Smooth muscle cell (in vitro differentiated cells): Measurements from ENCODE around the gene ARID1B. TPM values are rescaled to one million over a fixed set of nuclear protein-coding genes. Genes with fewer than 3 reads are reported as not detected.

Experiments
- DNase-seq: peaks from one replicate; lab custom pipeline; 2025; ENCODE audit not compliant: unreplicated experiment; lab: John Stamatoyannopoulos, UW
- H2AFZ ChIP-seq: fragments of 200-600 bp; sonication (generic); 2 replicates; pipeline ENCODE4 v1.6.0; 2016; ENCODE audit warnings: antibody characterized with exemption, low read depth, mild to moderate bottlenecking
- H3F3A ChIP-seq: fragments of 200-600 bp; sonication (generic); 2 replicates; pipeline ENCODE4 v1.6.0; 2017; ENCODE audit warnings: antibody characterized with exemption, low read depth
- H3K27ac ChIP-seq: fragments of 200-600 bp; sonication (generic); 2 replicates; pipeline ENCODE4 v1.5.1; 2016; ENCODE audit warnings: low read depth, mild to moderate bottlenecking
- H3K27me3 ChIP-seq: fragments of 200-600 bp; sonication (generic); 2 replicates; pipeline ENCODE4 v1.6.1; 2016; ENCODE audit warnings: low read depth, mild to moderate bottlenecking
- H3K36me3 ChIP-seq: fragments of 200-600 bp; sonication (generic); 2 replicates; pipeline ENCODE4 v1.5.1; 2016; ENCODE audit warnings: low read depth
- H3K4me1 ChIP-seq: fragments of 200-600 bp; sonication (generic); 2 replicates; pipeline ENCODE4 v1.5.1; 2016; ENCODE audit warnings: low read depth
- H3K4me2 ChIP-seq: fragments of 200-600 bp; sonication (generic); 2 replicates; pipeline ENCODE4 v1.6.0; 2016; ENCODE audit warnings: mild to moderate bottlenecking
- H3K4me3 ChIP-seq: fragments of 200-600 bp; sonication (generic); 2 replicates; pipeline ENCODE4 v1.5.1; 2016; ENCODE audit warnings: mild to moderate bottlenecking
- H3K79me2 ChIP-seq: fragments of 200-600 bp; sonication (generic); 2 replicates; pipeline ENCODE4 v1.6.0; 2016; ENCODE audit warnings: low read depth, mild to moderate bottlenecking
- H3K9ac ChIP-seq: fragments of 200-600 bp; sonication (generic); 2 replicates; pipeline ENCODE4 v1.6.0; 2016; ENCODE audit warnings: low read depth
- H3K9me3 ChIP-seq: fragments of 200-600 bp; sonication (generic); replicated peaks from 2 replicates; pipeline ENCODE4 v1.5.1; 2016; ENCODE audit warnings: low read depth
- H4K20me1 ChIP-seq: fragments of 200-600 bp; sonication (generic); 2 replicates; pipeline ENCODE4 v1.6.0; 2016; ENCODE audit warnings: low read depth
- WGBS: methylation state at CpG from one replicate; pipeline ENCODE4 v1.1.7; 2016; ENCODE audit warnings: low lambda C conversion rate; 5-methylcytosine and 5-hydroxymethylcytosine counted together
- polyA plus RNA-seq: library from polyadenylated mRNA; unstranded; fragments of >200 nt; fragmentation: Nextera tagmentation; extraction: Ambion mirVana; gene quantifications from 2 replicates; pipeline ENCODE4 v1.2.1, GENCODE V29; 2016
- total RNA-seq: library from RNA; depleted of rRNA; stranded (reverse); fragments of >200 nt; gene quantifications from 2 replicates; pipeline ENCODE4 v1.2.3, GENCODE V29; 2014
- TF ChIP-seq, protein P1 (sequence below): fragments of 200-600 bp; sonication (generic); IDR thresholded peaks from 2 replicates; pipeline ENCODE4 v1.5.1; 2017; ENCODE audit warnings: borderline replicate concordance, mild to moderate bottlenecking, antibody characterized with exemption; ENCODE audit not compliant: insufficient read depth, poor library complexity, severe bottlenecking

ARID1B gene
- total and polyA plus RNA-seq, 2 experiments from 2014 or later = 30.1 to 65.4 TPM

DNA sequence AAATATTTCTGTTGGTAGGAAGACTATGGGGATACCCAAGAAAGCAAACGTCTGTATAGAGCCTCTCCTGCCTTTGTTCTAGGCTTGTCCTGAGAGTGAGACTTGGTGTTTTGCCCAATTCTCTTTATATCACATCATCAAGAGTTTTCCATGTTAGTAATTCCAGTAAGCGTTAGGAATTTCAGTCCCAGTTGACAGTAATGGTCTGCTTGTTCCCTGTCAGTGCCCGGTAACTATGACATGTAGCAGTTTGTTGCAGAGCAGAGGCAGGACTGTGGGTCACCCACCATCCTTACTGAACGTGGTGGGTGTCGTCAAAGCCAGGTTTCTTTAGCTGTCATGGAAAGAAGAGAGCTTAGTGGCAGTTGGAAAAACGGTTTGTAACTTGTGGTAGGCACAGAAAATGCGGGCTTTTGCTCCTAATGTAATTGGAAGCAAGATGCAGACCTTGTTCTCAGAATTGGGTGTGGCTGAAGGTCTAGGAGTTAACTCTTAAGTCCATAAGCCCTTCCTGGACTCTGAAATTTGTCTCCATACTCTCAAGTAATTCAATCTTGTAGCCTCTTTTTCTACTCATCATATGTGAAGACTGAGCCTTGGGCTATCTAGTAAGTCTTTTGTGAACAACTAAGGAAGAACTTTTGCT lies 357.3 kb downstream of the ARID1B start:
- Histone ChIP-seq H3F3A (no peaks in the 10 kb centered on the region), H4K20me1 (peaks cover 21% of the 10 kb centered on the region), H3K4me1 (peaks cover 5% of the 10 kb centered on the region), H3K9ac (no peak overlapping the region), H3K36me3 (peaks cover 7% of the 10 kb centered on the region), H3K9me3 (no peaks in the 10 kb centered on the region), H3K4me2 (no peak overlapping the region), H3K27ac (peak overlapping the region; percentile 47), H3K27me3 (no peaks in the 10 kb centered on the region), H2AFZ (no peak overlapping the region), H3K79me2 (no peaks in the 10 kb centered on the region), H3K4me3 (no peak overlapping the region)
- WGBS = 87% methylated on average over 7 of the region's 7 CpGs
- TF ChIP-seq, protein P1, sequence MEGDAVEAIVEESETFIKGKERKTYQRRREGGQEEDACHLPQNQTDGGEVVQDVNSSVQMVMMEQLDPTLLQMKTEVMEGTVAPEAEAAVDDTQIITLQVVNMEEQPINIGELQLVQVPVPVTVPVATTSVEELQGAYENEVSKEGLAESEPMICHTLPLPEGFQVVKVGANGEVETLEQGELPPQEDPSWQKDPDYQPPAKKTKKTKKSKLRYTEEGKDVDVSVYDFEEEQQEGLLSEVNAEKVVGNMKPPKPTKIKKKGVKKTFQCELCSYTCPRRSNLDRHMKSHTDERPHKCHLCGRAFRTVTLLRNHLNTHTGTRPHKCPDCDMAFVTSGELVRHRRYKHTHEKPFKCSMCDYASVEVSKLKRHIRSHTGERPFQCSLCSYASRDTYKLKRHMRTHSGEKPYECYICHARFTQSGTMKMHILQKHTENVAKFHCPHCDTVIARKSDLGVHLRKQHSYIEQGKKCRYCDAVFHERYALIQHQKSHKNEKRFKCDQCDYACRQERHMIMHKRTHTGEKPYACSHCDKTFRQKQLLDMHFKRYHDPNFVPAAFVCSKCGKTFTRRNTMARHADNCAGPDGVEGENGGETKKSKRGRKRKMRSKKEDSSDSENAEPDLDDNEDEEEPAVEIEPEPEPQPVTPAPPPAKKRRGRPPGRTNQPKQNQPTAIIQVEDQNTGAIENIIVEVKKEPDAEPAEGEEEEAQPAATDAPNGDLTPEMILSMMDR = no peak
- DNase-seq = no peak

DNA sequence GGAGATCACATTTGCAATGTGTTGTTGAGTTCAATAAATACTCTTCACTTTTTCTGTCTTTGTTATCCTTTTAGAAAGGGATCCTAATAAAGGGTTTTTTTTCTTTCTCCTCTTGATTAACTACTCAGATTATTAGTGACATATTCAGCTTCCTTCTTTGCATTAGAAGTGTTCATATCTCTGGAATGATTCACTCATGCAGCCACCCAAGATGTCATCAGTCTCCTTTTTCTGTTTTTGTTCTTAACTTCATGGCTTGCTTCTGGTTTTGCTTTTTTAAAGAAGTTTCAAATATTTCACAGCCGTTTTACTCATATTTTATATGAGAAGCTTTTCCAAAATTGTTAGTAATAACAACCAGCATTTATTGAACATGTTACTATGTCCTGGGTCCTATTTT lies 358.5 kb downstream of the ARID1B start:
- H3K4me2 ChIP-seq = peak overlapping the region; percentile 2
- TF ChIP-seq, protein P1 = no peak
- H3K36me3 ChIP-seq = peaks cover 7% of the 10 kb centered on the region
- no peaks in the 10 kb centered on the region for H3K79me2 ChIP-seq
- peak overlapping the region; percentile 47 for H3K27ac ChIP-seq
- DNase-seq = no peak
- no peak overlapping the region for H3K4me3 ChIP-seq
- 81% methylated on average over 1 of the region's 1 CpG for WGBS
- no peaks in the 10 kb centered on the region for H3K27me3 ChIP-seq
- H3F3A ChIP-seq = no peaks in the 10 kb centered on the region
- H3K9ac ChIP-seq = peak overlapping the region; percentile 24
- peaks cover 17% of the 10 kb centered on the region for H4K20me1 ChIP-seq
- H2AFZ ChIP-seq = no peak overlapping the region
- no peaks in the 10 kb centered on the region for H3K9me3 ChIP-seq
- peaks cover 5% of the 10 kb centered on the region for H3K4me1 ChIP-seq

DNA sequence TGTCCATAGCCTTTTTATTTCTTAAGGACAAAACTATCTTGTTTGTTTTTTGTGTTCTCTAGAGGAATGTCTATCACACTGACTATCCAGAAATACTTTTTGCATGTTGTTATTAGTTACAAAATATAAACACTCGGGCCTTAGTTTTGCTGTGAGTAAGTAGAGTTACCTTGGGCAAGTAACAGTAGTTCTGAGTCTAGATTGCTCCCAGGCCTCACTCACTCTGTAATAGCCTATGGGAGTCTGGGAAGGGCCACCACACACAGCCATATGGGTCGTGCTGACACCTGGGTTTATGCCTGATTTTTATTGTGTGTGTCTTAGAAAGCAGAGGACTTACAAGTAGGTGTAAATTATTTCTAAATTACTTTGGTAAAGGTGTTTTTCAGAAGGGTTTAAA lies 360.3 kb downstream of the ARID1B start:
- no peak overlapping the region for H2AFZ ChIP-seq
- WGBS = 93% methylated on average over 2 of the region's 2 CpGs
- H3K9me3 ChIP-seq = no peaks in the 10 kb centered on the region
- no peak overlapping the region for H3K4me3 ChIP-seq
- H3K4me1 ChIP-seq = peaks cover 5% of the 10 kb centered on the region
- peaks cover 20% of the 10 kb centered on the region for H4K20me1 ChIP-seq
- peaks cover 7% of the 10 kb centered on the region for H3K36me3 ChIP-seq
- no peak overlapping the region for H3K4me2 ChIP-seq
- TF ChIP-seq, protein P1 = no peak
- DNase-seq = no peak
- no peaks in the 10 kb centered on the region for H3F3A ChIP-seq
- H3K9ac ChIP-seq = no peak overlapping the region
- H3K27ac ChIP-seq = no peak overlapping the region
- H3K79me2 ChIP-seq = no peaks in the 10 kb centered on the region
- H3K27me3 ChIP-seq = no peaks in the 10 kb centered on the region
